Fibroblast of upper back skin (primary cell): ENCODE results near the gene HACL1.
"Not testable (repeated sequence)": the region's sequence is repeated elsewhere in the genome, so short reads cannot be mapped to it uniquely, and the experiment has no call there.

Experiments used
- DNase-seq: peaks from one replicate; pipeline ENCODE4 v3.0.0-alpha.2; 2013

HACL1 gene

GRCh38 chr3:15629860-15630597 is 28.7 kb upstream of the HACL1 start:
- peak; percentile 85 for DNase-seq

- no peak for DNase-seq
These were observed 27.6 kb upstream of the HACL1 start for GRCh38 chr3:15628967-15629366.

- DNase-seq = no peak
These were observed 22.4 kb upstream of the HACL1 start for GRCh38 chr3:15623535-15624440.

GRCh38 chr3:15619659-15620464 is 18.5 kb upstream of the HACL1 start:
- not testable (repeated sequence) for DNase-seq

GRCh38 chr3:15616053-15616452 is 14.7 kb upstream of the HACL1 start:
- DNase-seq = no peak

- DNase-seq = no peak
These were observed 13.6 kb upstream of the HACL1 start for GRCh38 chr3:15614958-15615357.

GRCh38 chr3:15612001-15612400 is 10.6 kb upstream of the HACL1 start:
- DNase-seq = no peak

- DNase-seq = no peak
These were observed 9.6 kb upstream of the HACL1 start for GRCh38 chr3:15611018-15611417.

GRCh38 chr3:15610082-15610759 is 8.9 kb upstream of the HACL1 start:
- DNase-seq = peak; percentile 32

GRCh38 chr3:15606434-15606891 is 5.1 kb upstream of the HACL1 start:
- DNase-seq = no peak

- DNase-seq = not testable (repeated sequence)
These were observed 3.2 kb upstream of the HACL1 start for GRCh38 chr3:15604584-15604983.

- DNase-seq = not testable (repeated sequence)
These were observed 1.4 kb upstream of the HACL1 start for GRCh38 chr3:15602816-15603215.

GRCh38 chr3:15602146-15602536 is 772 bp upstream of the HACL1 start:
- DNase-seq = no peak

- no peak for DNase-seq
These were observed 347 bp downstream of the HACL1 start for GRCh38 chr3:15601046-15601398.

GRCh38 chr3:15595955-15596354 is 5.4 kb downstream of the HACL1 start:
- DNase-seq = no peak

GRCh38 chr3:15592968-15593367 is 8.4 kb downstream of the HACL1 start:
- DNase-seq = no peak

- no peak for DNase-seq
These were observed 9.4 kb downstream of the HACL1 start for GRCh38 chr3:15591928-15592327.

GRCh38 chr3:15591242-15591641 is 10.1 kb downstream of the HACL1 start:
- no peak for DNase-seq

GRCh38 chr3:15585111-15585845 is 16.1 kb downstream of the HACL1 start:
- DNase-seq = peak; percentile 19

- no peak for DNase-seq
These were observed 19.6 kb downstream of the HACL1 start for GRCh38 chr3:15581471-15582394.

- DNase-seq = peak; percentile 67
These were observed 22.3 kb downstream of the HACL1 start for GRCh38 chr3:15579051-15579450.
